HL-60 (cell line): ENCODE data around the gene SLC38A8.

ENCODE experiments used
- CTCF ChIP-seq: IDR thresholded peaks from one replicate; pipeline ENCODE4 v1.5.1; 2011; ENCODE audit warnings: low read length, control low read depth, inconsistent platforms; ENCODE audit not compliant: insufficient read depth
- GABPA ChIP-seq: IDR thresholded peaks from 2 replicates; pipeline ENCODE4 v1.6.1; 2012; ENCODE audit warnings: low read depth
- POLR2AphosphoS5 ChIP-seq: IDR thresholded peaks from 2 replicates; pipeline ENCODE4 v1.6.1; 2012; ENCODE audit warnings: low read depth
- REST ChIP-seq: IDR thresholded peaks from 2 replicates; pipeline ENCODE4 v1.6.1; 2012; ENCODE audit warnings: low read depth; ENCODE audit not compliant: insufficient replicate concordance
- SPI1 ChIP-seq: IDR thresholded peaks from 2 replicates; pipeline ENCODE4 v1.6.1; 2012; ENCODE audit warnings: low read depth, mild to moderate bottlenecking, borderline replicate concordance

- TF ChIP-seq CTCF (no peak), REST (no peak), POLR2AphosphoS5 (no peak), SPI1 (no peak), GABPA (no peak)
Observed at GRCh38 chr16:84085271-84085667, 42.7 kb upstream of the SLC38A8 start.
